ENCODE measurements around the gene MYH3.
"Not testable (repeated sequence)": the region's sequence is repeated elsewhere in the genome, so short reads cannot be mapped to it uniquely, and the experiment has no call there.

MYH3 gene

GRCh38 chr17:10699856-10700255 is 42.7 kb upstream of the MYH3 start:
- Histone ChIP-seq H3K9me2 (ENCODE audit: low read depth, low read length) (no peaks in the 10 kb centered on the region), H3K4me3 (ENCODE audit: low read depth, low read length, poor library complexity, severe bottlenecking) (no peak overlapping the region), H3K4me1 (ENCODE audit: insufficient read depth, low read length, severe bottlenecking) (peaks cover 32% of the 10 kb centered on the region), H3K36me3 (ENCODE audit: insufficient read depth, low read length) (peaks cover 11% of the 10 kb centered on the region), H3K9me3 (ENCODE audit: low read length) (no peaks in the 10 kb centered on the region), H3K27me3 (ENCODE audit: insufficient read depth, low read length) (no peaks in the 10 kb centered on the region), H3K27ac (ENCODE audit: low read depth, low read length, poor library complexity, severe bottlenecking) (peak overlapping the region; percentile 19), H3K79me2 (ENCODE audit: insufficient read depth, low read length) (peaks cover 34% of the 10 kb centered on the region), H4K20me1 (ENCODE audit: insufficient read depth, low read length) (no peaks in the 10 kb centered on the region), H2AFZ (ENCODE audit: low read length) (no peak overlapping the region), H3K9ac (ENCODE audit: low read length) (no peak overlapping the region), H3F3A (ENCODE audit: insufficient read depth, low read length) (no peaks in the 10 kb centered on the region), H3K4me2 (ENCODE audit: low read length) (no peak overlapping the region)
- TF ChIP-seq EZH2 (IDR thresholded peaks at IDR 0.05; ENCODE audit: borderline replicate concordance, low read length) (no peak), CTCF (IDR thresholded peaks at IDR 0.05; ENCODE audit: low read length) (no peak)

- Histone ChIP-seq H3K9ac (ENCODE audit: low read length) (peak overlapping the region; percentile 90), H3K4me1 (ENCODE audit: insufficient read depth, low read length, severe bottlenecking) (peaks cover 32% of the 10 kb centered on the region), H3K27me3 (ENCODE audit: insufficient read depth, low read length) (no peaks in the 10 kb centered on the region), H3K36me3 (ENCODE audit: insufficient read depth, low read length) (peaks cover 24% of the 10 kb centered on the region), H4K20me1 (ENCODE audit: insufficient read depth, low read length) (no peaks in the 10 kb centered on the region), H2AFZ (ENCODE audit: low read length) (0 out of 2 replicates have a peak overlapping the region, but pooled peaks have one; percentile 42), H3K9me3 (ENCODE audit: low read length) (no peaks in the 10 kb centered on the region), H3K4me2 (ENCODE audit: low read length) (peak overlapping the region; percentile 94), H3K4me3 (ENCODE audit: low read depth, low read length, poor library complexity, severe bottlenecking) (peak overlapping the region; percentile 83), H3K9me2 (ENCODE audit: low read depth, low read length) (no peaks in the 10 kb centered on the region), H3K27ac (ENCODE audit: low read depth, low read length, poor library complexity, severe bottlenecking) (peak overlapping the region; percentile 80), H3K79me2 (ENCODE audit: insufficient read depth, low read length) (peaks cover 44% of the 10 kb centered on the region), H3F3A (ENCODE audit: insufficient read depth, low read length) (no peaks in the 10 kb centered on the region)
- TF ChIP-seq EZH2 (IDR thresholded peaks at IDR 0.05; ENCODE audit: borderline replicate concordance, low read length) = no peak
- no peak for TF ChIP-seq CTCF (IDR thresholded peaks at IDR 0.05; ENCODE audit: low read length)
These were observed 41.1 kb upstream of the MYH3 start for GRCh38 chr17:10698096-10698818.

GRCh38 chr17:10697092-10698081 is 40.3 kb upstream of the MYH3 start, which contains the start of the genes ADPRM and SCO1:
TSS of gene ADPRM (plus strand) at chr17:10697594. CDS start at chr17:10704927, 7,333 bp downstream.
TSS of gene SCO1 (minus strand) at chr17:10697533. CDS start at chr17:10697507, 26 bp downstream.
- Histone ChIP-seq H3K4me1 (ENCODE audit: insufficient read depth, low read length, severe bottlenecking) (peaks cover 32% of the 10 kb centered on the region), H3F3A (ENCODE audit: insufficient read depth, low read length) (no peaks in the 10 kb centered on the region), H3K9ac (ENCODE audit: low read length) (peak within 1 kb of the TSS; percentile 90), H3K9me3 (ENCODE audit: low read length) (no peaks in the 10 kb centered on the region), H3K9me2 (ENCODE audit: low read depth, low read length) (no peaks in the 10 kb centered on the region), H3K27me3 (ENCODE audit: insufficient read depth, low read length) (no peaks in the 10 kb centered on the region), H2AFZ (ENCODE audit: low read length) (0 out of 2 replicates have a peak within 1 kb of the TSS, but pooled peaks have one; percentile 42), H3K36me3 (ENCODE audit: insufficient read depth, low read length) (peaks cover 32% of the 10 kb centered on the region), H3K27ac (ENCODE audit: low read depth, low read length, poor library complexity, severe bottlenecking) (peak within 1 kb of the TSS; percentile 80), H3K4me3 (ENCODE audit: low read depth, low read length, poor library complexity, severe bottlenecking) (peak within 1 kb of the TSS; percentile 83), H4K20me1 (ENCODE audit: insufficient read depth, low read length) (no peaks in the 10 kb centered on the region), H3K4me2 (ENCODE audit: low read length) (peak within 1 kb of the TSS; percentile 99), H3K79me2 (ENCODE audit: insufficient read depth, low read length) (peaks cover 44% of the 10 kb centered on the region)
- TF ChIP-seq CTCF (IDR thresholded peaks at IDR 0.05; ENCODE audit: low read length) (peak; percentile 28), EZH2 (IDR thresholded peaks at IDR 0.05; ENCODE audit: borderline replicate concordance, low read length) (no peak)

- H3K27ac ChIP-seq (ENCODE audit: low read depth, low read length, poor library complexity, severe bottlenecking) = not testable (repeated sequence)
- H3K4me2 ChIP-seq (ENCODE audit: low read length) = peak overlapping the region; percentile 99
These were observed 38.8 kb upstream of the MYH3 start for GRCh38 chr17:10695875-10696407.

More at GRCh38 chr17:10695875-10696407, 38.8 kb upstream of the MYH3 start:
- peaks cover 47% of the 10 kb centered on the region for H3K36me3 ChIP-seq (ENCODE audit: insufficient read depth, low read length)
- not testable (repeated sequence) for H4K20me1 ChIP-seq (ENCODE audit: insufficient read depth, low read length); H3K9me2 ChIP-seq (ENCODE audit: low read depth, low read length); H3K27me3 ChIP-seq (ENCODE audit: insufficient read depth, low read length); H2AFZ ChIP-seq (ENCODE audit: low read length); H3K9me3 ChIP-seq (ENCODE audit: low read length); H3F3A ChIP-seq (ENCODE audit: insufficient read depth, low read length)
- H3K9ac ChIP-seq (ENCODE audit: low read length) = peak overlapping the region; percentile 90
- H3K4me3 ChIP-seq (ENCODE audit: low read depth, low read length, poor library complexity, severe bottlenecking) = peak overlapping the region; percentile 83
- H3K79me2 ChIP-seq (ENCODE audit: insufficient read depth, low read length) = peaks cover 45% of the 10 kb centered on the region
- peaks cover 32% of the 10 kb centered on the region for H3K4me1 ChIP-seq (ENCODE audit: insufficient read depth, low read length, severe bottlenecking)

Data from OCI-LY1 (cell line).